Activated T-cell treated with anti-CD3 and anti-CD28 coated beads, Interleukin-2, amount 50 U/mL, for 4 hours (primary cell): Measurements from ENCODE around the gene FAT2. TPM values are rescaled to one million over a fixed set of nuclear protein-coding genes. Genes with fewer than 3 reads are reported as not detected.
"Not testable (repeated sequence)": the region's sequence is repeated elsewhere in the genome, so short reads cannot be mapped to it uniquely, and the experiment has no call there.

Source experiments
- ATAC-seq, 2 donors: fragments of 200-7000 bp; cut with Tn5 transposase; one replicate each; pipeline ENCODE4 v1.10.0; 2021
- DNase-seq: peaks from one replicate; pipeline ENCODE4 v3.0.0-alpha.2; 2020
- H3K27me3 Mint-ChIP-seq: one replicate; pipeline ENCODE4 v1.8.0; 2021; ENCODE audit warnings: low read depth, mixed read lengths
- H3K36me3 Mint-ChIP-seq: one replicate; pipeline ENCODE4 v1.8.0; 2022; ENCODE audit warnings: mixed read lengths; ENCODE audit not compliant: insufficient read depth
- H3K4me1 Mint-ChIP-seq: one replicate; pipeline ENCODE4 v1.8.0; 2021; ENCODE audit warnings: low read depth, mixed read lengths
- H3K4me3 Mint-ChIP-seq: one replicate; pipeline ENCODE4 v1.8.0; 2021; ENCODE audit warnings: mild to moderate bottlenecking, moderate library complexity, mixed read lengths
- H3K9me3 Mint-ChIP-seq: one replicate; pipeline ENCODE4 v1.8.0; 2021; ENCODE audit warnings: mixed read lengths
- total RNA-seq, 3 donors: library from RNA; stranded (reverse); gene quantifications; one replicate each; pipeline ENCODE4 v1.2.1, GENCODE V29; 2021

Gene FAT2
- total RNA-seq, 3 donors from 2014 or later = not detected

- H3K9me3 Mint-ChIP-seq = no peaks in the 10 kb centered on the region
- peaks cover 18% of the 10 kb centered on the region for H3K4me1 Mint-ChIP-seq
- ATAC-seq (no peak), DNase-seq (no peak)
- no peaks in the 10 kb centered on the region for H3K27me3 Mint-ChIP-seq
- H3K4me3 Mint-ChIP-seq = no peak overlapping the region
- H3K36me3 Mint-ChIP-seq = no peaks in the 10 kb centered on the region
Observed at GRCh38 chr5:151581347-151581746, 9.8 kb downstream of the FAT2 start.

GRCh38 chr5:151580858-151581257, 10.3 kb downstream of the FAT2 start:
- Mint-ChIP-seq H3K36me3 (no peaks in the 10 kb centered on the region), H3K27me3 (no peaks in the 10 kb centered on the region), H3K9me3 (no peaks in the 10 kb centered on the region), H3K4me3 (no peak overlapping the region), H3K4me1 (peaks cover 18% of the 10 kb centered on the region)
- DNase-seq (no peak), ATAC-seq (no peak)

- H3K4me1 Mint-ChIP-seq = peaks cover 18% of the 10 kb centered on the region
- DNase-seq (no peak), ATAC-seq (no peak)
- H3K4me3 Mint-ChIP-seq = no peak overlapping the region
- no peaks in the 10 kb centered on the region for H3K27me3 Mint-ChIP-seq
- no peaks in the 10 kb centered on the region for H3K9me3 Mint-ChIP-seq
- H3K36me3 Mint-ChIP-seq = no peaks in the 10 kb centered on the region
Observed at GRCh38 chr5:151580239-151580638, 10.9 kb downstream of the FAT2 start.

DNA sequence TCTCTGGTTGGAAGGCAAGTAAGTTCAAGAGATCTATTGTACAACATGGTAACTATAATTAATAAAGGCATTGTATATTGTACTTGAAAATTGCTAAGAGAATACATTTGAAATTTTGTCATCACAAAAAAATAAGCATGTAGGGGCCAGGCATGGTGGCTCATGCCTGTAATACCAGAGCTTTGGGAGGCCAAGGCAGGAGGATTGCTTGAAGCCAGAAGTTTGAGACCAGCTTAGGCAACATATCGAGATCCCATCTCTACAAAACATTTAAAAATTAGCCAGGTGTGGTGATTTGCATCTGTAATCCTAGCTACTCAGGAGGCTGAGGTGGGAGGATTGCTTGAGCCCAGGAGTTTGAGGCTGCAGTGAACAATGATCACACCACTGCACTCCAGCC, 12.0 kb downstream of the FAT2 start:
- not testable (repeated sequence) for H3K27me3 Mint-ChIP-seq, ATAC-seq, H3K9me3 Mint-ChIP-seq, H3K36me3 Mint-ChIP-seq, DNase-seq, H3K4me3 Mint-ChIP-seq
- peaks cover 18% of the 10 kb centered on the region for H3K4me1 Mint-ChIP-seq

DNA sequence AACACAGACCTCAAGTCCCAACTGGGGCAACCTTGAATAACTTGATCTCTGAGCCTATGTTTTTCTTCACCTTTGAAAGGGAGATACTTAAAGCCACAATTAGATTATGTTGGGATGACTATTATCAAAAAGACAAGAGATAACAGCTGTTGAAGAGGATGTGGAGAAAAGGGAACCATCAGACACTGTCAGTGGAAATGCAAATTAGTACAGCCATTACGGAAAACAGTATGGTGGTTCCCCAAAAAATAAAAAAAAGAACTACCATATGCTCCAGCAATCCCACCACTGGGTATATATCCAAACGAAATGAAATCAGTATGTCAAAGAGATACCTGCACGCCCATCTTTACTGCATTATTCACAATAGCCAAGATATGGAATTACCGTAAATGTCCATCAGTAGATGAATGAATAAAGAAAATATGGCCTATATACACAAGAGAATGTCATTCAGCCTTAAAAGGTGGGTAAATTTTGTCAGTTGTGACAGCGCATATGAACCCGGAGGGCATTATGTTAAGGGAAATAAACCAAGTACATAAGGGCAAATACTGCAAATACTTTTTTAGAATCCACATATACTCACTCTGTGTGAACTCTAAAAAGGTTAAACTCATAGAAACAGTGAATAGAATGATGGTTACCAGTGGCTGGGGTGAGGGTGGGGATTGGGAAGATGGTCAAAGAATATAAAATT, 12.7 kb downstream of the FAT2 start:
- no peaks in the 10 kb centered on the region for H3K36me3 Mint-ChIP-seq
- H3K4me1 Mint-ChIP-seq = peaks cover 18% of the 10 kb centered on the region
- no peak for DNase-seq
- no peak overlapping the region for H3K4me3 Mint-ChIP-seq
- ATAC-seq = no peak
- H3K9me3 Mint-ChIP-seq = no peaks in the 10 kb centered on the region
- H3K27me3 Mint-ChIP-seq = no peaks in the 10 kb centered on the region

DNA sequence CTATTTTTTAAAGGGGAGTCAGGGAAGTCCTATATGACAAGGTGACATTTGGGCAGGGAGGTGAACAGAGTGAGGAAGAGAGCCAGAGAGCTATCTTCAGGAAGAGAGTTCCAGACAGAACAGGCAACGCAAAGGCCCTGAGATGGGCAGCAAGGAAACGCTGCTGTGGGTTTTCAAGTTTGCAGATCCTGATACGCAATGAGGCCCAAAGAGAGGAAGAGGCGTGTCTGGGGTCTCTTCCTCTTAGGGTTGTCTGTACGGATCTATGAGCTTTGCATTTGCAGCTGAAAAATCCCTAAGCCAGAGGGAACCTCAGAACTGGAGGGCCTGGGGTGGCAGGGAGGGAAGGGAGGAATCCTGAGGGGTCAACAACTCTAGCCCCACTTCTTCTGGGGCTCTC, 13.6 kb downstream of the FAT2 start:
- Mint-ChIP-seq H3K9me3 (no peaks in the 10 kb centered on the region), H3K36me3 (no peaks in the 10 kb centered on the region), H3K4me3 (no peak overlapping the region), H3K4me1 (peaks cover 18% of the 10 kb centered on the region), H3K27me3 (no peaks in the 10 kb centered on the region)
- ATAC-seq = no peak
- DNase-seq = no peak

DNA sequence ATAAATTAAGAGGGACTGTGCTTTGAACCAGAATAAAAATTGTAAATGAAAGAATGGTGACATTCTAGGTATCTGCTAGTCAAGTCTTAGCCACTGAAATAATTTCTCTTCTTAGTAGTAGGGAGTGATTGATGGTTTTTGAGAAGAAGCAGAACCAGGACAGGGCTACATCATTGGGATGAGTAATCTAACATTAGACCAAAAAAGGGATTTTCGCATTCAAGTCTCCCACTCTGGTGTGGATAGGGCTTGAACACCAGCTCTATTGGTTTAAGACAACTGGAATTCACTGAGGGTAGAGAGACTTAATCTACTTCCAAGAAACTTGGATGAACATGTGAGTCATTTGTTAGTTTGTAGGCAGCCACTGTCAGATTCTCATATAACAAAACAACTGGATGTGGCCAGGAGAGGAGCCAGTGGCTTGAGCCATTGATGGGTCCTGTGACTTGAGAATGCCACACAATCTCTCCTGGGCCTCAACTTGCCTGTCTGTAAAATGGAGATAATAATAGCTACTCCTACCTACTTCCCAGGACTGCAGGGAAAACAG, 16.6 kb downstream of the FAT2 start:
- no peaks in the 10 kb centered on the region for H3K36me3 Mint-ChIP-seq
- ATAC-seq (no peak), DNase-seq (no peak)
- H3K4me3 Mint-ChIP-seq = no peak overlapping the region
- H3K9me3 Mint-ChIP-seq = no peaks in the 10 kb centered on the region
- H3K27me3 Mint-ChIP-seq = no peaks in the 10 kb centered on the region
- peaks cover 18% of the 10 kb centered on the region for H3K4me1 Mint-ChIP-seq

- no peak for DNase-seq
- Mint-ChIP-seq H3K36me3 (no peaks in the 10 kb centered on the region), H3K27me3 (peaks cover 6% of the 10 kb centered on the region), H3K9me3 (no peaks in the 10 kb centered on the region), H3K4me3 (no peak overlapping the region), H3K4me1 (peaks cover 13% of the 10 kb centered on the region)
- no peak for ATAC-seq
Observed at GRCh38 chr5:151572657-151573368, 18.3 kb downstream of the FAT2 start.

DNA sequence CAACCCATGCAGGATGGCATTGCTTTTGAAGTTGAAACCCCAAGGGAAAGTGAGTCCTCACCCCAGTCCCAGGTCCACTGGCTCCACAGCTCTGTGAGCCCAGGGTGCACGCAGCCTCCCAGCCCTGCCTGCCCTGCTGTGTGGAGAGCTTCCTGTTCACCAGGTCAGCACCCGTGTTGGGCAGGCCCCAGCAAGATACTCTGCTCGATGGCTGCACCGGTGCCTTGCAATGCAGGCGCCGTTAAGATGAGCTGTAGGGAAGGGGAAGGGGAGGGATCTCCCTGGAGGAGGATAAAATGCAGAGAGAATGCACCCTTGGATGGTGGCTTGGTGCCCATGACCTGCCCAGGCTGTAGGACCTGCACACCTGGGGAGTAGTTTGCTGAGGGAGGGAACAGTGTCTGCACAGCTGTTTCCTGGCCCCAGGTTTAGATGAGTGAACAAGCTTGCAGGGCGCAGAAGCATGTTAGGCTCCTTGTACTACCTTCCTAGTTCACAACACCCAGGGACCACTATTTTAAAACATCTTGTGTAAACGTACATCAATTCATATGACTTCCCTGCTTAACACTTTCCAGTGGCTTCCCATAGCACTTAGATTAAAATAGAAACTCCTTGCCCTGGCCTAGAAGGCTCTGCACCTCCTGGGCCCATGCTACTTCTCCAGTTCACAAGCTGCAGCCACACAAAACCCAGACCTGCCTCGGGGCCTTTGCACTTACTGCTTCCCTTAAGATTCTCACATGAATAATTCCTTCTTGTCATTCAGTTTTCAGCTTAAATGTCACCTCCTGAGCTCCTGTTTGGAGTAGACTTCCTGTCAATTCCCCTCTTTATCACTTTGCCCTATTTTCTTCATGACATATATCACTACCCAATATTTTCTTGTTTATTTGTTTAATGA, 19.6 kb downstream of the FAT2 start:
- Mint-ChIP-seq H3K4me1 (peaks cover 3% of the 10 kb centered on the region), H3K36me3 (no peaks in the 10 kb centered on the region), H3K4me3 (no peak overlapping the region), H3K9me3 (no peaks in the 10 kb centered on the region), H3K27me3 (peaks cover 6% of the 10 kb centered on the region)
- ATAC-seq = no peak
- DNase-seq = no peak

DNA sequence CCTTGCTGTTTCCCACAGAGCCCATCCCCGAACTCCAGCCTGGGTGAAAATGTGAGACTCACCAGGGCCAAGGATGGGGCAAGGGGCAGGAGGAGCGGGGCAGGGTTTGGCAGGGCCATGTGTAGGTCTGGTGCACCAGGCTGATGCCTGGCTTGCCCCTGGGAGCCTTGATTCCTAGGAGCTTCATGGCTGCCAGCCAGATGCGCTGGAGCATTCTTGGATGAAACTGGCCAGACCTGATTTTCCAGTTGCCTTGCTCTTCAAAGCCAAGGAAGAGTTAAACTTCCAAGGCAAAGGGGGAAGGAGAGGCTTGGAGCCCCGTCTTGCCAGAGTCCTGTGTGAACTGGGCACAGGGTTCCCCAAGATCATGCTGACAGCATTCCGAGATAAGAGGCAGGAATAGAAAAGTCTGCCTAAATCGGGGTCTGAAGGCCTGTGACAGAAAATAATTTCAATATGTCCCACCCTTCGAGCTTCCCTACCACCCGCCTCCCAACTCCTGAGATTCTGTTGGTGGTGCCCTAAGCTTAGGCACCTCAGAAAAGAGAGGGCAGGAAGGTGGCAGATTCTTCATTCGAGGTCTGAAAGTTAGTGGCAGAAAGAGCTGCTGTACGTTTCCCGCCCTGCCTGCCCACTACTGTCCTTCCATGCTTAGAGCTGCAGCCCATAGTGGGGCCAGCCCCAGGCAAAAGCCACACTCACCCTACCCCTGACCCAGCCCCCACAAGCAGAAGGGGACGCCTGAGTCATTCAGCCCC, 20.4 kb downstream of the FAT2 start:
- DNase-seq (no peak), ATAC-seq (no peak)
- Mint-ChIP-seq H3K4me1 (peaks cover 3% of the 10 kb centered on the region), H3K4me3 (no peak overlapping the region), H3K9me3 (no peaks in the 10 kb centered on the region), H3K36me3 (no peaks in the 10 kb centered on the region), H3K27me3 (peaks cover 10% of the 10 kb centered on the region)

- Mint-ChIP-seq H3K4me1 (peaks cover 3% of the 10 kb centered on the region), H3K9me3 (no peaks in the 10 kb centered on the region), H3K27me3 (peaks cover 10% of the 10 kb centered on the region), H3K4me3 (no peak overlapping the region), H3K36me3 (no peaks in the 10 kb centered on the region)
- DNase-seq (no peak), ATAC-seq (no peak)
Observed at GRCh38 chr5:151570058-151570457, 21.1 kb downstream of the FAT2 start.

DNA sequence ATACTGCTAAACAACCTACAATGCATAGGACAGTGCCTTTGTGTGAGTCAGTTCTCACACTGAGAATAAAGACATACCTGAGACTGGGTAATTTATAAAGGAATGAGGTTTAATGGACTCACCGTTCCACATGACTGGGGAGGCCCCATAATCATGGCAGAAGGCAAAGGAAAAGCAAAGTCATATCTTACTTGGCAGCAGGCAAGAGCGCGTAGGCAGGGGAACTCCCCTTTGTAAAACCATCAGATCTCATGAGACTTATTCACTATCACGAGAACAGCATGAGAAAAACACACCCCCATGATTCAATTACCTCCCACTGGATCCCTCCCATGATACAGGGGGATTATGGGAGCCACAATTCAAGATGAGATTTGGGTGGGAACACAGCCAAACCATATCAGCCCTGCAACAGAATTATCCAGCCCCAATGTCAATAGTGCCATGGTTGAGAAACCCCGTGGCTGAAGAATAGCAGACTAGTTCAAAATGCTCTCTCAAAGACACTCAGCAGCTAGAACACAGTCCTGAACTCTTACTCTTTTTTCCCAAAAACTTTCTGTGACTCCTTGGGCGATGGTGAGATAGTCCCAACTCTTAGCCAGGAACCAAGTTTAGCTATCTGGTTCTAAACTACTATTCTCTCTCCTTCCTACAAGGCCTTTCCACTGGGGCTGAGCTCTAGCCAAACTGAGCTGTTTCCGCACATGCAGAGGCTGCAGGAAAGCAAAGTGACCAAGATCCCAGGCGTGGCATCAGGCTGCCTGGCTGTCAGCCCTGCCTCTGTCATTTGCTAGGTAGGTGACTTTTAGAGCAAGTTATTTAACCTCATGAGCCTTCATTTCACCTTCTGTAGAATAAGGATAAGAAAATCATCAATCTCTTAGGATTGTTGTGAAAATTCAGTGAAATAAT, 21.7 kb downstream of the FAT2 start:
- no peak for DNase-seq
- Mint-ChIP-seq H3K27me3 (peaks cover 10% of the 10 kb centered on the region), H3K4me1 (peaks cover 3% of the 10 kb centered on the region), H3K9me3 (no peaks in the 10 kb centered on the region), H3K4me3 (no peak overlapping the region), H3K36me3 (no peaks in the 10 kb centered on the region)
- ATAC-seq = peak; percentile 43 to 59

DNA sequence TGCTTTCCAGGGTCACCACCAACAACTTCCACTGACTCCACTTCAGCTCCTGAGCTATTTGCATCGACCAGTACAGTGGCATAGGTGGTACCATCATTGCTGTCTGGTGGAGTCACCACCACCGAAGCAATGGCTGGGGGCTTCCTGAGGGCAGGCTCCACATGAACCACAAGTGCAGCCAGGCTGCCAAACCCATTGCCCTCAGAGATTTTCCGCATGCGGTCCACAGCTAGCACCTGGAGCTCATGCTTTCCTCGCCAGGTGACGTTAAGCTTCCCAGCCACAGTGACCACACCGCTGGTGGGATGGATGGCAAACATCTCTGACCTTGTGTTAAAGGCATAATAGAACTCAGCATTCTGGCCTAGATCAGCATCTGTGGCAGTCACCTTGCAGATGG, 23.1 kb downstream of the FAT2 start:
- Mint-ChIP-seq H3K36me3 (no peaks in the 10 kb centered on the region), H3K9me3 (no peaks in the 10 kb centered on the region), H3K27me3 (peaks cover 10% of the 10 kb centered on the region), H3K4me3 (no peak overlapping the region), H3K4me1 (peaks cover 3% of the 10 kb centered on the region)
- ATAC-seq = no peak
- no peak for DNase-seq
